WI38 (cell line): ENCODE measurements around the gene XPNPEP1.

Source experiments
- H3K4me3 ChIP-seq: 2 replicates; pipeline ENCODE4 v1.5.1; 2011; ENCODE audit warnings: low read depth, mild to moderate bottlenecking, control low read depth, low read length
- TF ChIP-seq, protein P1 (sequence below): IDR thresholded peaks from 2 replicates; pipeline ENCODE4 v1.5.1; 2012; ENCODE audit warnings: low read depth, mild to moderate bottlenecking, control low read depth, low read length

Gene XPNPEP1

DNA sequence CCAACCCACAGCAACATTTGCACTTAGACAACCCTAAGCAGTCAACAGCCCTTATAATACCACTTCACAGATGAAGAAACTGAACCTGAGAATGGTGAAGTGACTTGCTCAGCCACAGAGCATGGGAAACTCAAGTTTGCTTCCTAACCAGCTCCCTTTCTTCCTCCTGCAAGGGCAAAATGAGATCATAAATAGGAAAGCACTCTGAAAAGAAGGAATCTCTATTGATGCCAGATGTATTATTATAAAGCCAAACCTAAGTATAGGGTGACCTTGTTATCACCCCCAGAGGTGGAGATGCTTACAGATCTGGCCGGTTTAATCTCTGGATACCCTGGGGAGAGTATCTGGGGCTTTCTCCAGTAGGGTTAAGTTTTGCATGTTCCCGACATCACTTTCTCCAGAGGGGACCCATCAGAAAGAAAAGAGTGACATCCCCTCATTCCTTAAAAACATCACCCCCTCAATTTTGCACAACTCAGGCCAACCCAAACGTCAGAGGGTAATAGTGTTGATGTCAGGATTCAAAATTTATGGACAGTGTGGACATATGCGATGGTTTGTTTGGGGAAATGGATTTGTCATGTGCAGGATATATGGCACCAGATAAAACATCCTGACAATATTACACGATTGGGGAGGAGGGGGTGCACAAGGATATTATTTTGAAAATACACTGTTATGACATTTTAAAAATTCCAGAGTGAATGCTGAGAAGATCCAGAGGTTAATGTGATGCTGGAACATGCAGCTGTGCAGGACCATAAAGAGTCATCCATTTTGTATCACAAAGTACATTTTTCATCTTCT is 24.0 kb upstream of the XPNPEP1 start:
- no peak overlapping the region for H3K4me3 ChIP-seq
- TF ChIP-seq, protein P1, sequence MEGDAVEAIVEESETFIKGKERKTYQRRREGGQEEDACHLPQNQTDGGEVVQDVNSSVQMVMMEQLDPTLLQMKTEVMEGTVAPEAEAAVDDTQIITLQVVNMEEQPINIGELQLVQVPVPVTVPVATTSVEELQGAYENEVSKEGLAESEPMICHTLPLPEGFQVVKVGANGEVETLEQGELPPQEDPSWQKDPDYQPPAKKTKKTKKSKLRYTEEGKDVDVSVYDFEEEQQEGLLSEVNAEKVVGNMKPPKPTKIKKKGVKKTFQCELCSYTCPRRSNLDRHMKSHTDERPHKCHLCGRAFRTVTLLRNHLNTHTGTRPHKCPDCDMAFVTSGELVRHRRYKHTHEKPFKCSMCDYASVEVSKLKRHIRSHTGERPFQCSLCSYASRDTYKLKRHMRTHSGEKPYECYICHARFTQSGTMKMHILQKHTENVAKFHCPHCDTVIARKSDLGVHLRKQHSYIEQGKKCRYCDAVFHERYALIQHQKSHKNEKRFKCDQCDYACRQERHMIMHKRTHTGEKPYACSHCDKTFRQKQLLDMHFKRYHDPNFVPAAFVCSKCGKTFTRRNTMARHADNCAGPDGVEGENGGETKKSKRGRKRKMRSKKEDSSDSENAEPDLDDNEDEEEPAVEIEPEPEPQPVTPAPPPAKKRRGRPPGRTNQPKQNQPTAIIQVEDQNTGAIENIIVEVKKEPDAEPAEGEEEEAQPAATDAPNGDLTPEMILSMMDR, result no peak

DNA sequence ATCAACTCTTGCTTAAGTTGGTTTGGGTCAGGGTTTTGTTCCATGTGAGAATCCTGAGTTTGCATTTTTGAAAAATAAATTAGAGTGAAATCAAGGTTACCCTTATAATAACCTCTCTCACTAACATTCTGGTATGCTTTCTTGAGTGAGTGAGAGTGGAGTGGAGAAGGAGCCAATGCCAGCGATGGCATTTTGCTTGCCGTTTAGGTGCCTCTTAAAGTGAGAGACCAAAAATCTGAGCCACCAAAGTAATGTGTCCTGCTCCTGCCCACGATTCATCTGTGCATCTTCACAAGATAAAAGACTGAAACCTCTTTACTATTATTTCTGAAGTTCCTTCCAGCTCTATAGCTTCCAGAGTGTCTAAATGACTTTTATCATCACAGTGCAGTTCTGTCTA is 23.4 kb upstream of the XPNPEP1 start:
- H3K4me3 ChIP-seq, result no peak overlapping the region
- TF ChIP-seq, protein P1, result no peak

DNA sequence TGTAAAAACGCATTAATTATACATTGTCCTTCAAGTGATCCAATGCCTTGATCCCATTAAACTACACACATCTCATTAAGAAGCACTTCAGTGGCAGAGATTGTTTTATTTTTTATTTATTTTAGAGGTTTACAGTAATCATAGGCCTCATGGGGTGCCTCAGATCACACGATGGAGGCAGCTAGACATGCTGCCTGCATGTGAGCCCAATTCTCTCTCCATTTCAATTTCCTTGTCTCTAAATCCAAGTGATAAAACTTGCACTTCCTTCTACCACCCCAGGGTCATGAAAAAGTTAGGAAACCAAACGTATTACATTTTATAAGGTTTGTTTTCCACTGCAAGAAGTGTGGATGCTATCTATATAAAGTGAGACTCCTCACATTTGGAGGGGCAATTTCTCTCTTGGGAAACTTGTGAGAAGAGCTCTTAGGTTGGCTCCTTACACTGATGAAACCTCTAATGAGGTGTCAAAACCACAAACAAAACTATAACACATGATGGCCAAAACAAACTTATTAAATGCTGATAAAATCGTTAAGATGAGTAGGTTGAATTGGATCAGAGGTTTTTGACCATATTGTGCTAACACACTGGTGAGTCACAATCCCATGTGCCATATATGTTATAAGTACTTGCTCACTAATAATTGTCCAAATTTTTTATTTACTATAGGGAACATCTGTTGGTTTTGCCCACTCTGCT is 22.3 kb upstream of the XPNPEP1 start:
- TF ChIP-seq, protein P1, result no peak

DNA sequence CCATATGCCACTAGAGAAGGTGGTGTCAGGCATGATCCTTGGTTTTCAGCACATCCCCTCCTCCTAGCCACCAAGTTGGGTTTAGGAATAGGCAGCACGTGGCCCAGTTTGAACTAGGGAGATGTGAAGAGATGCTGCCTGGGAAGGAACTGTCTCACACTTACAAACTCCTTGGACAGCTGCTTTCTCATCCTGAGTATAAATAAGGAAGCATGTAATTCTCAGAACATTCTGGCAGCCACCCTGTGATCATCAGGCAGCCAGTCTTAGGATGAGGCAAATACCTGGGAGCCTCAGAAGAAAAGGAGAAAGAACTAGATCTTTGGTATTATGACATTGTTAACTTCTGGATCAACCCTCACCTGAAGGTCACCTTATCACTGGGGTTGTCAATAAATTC is 21.3 kb upstream of the XPNPEP1 start:
- TF ChIP-seq, protein P1, result no peak
- no peak overlapping the region for H3K4me3 ChIP-seq

More for the DNA sequence above, 22.3 kb upstream of the XPNPEP1 start:
- H3K4me3 ChIP-seq, result no peak overlapping the region

DNA sequence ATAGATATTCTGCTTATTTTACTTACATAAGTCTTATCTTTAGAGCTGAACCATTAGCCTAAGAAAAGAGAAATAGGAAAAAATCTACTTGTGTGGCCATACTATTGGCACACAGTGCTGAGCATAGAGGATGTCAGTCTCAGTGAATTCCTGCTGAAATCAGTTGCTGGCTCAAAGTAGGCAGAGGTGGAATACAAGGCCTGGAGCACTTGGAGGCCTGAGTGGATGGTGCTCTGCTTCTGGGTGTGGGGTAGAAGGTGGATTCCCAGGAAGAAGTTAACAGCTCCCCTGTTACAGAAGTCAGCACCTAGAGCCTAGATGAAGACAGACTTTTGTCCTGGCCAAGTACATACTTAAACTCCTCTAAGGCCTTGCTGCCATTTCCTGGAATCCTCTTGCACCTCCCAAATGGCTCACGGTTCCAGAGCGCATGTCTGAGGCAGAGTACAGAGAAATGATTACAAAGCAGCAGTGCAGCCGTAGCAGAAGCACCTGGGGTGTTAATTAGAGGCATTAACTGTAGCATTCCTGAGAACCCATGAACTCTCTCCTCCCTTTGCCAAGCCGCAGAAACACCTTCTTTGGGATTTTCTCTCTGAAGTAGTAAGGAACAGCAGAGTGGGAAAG is 18.0 kb upstream of the XPNPEP1 start:
- TF ChIP-seq, protein P1, result no peak
- no peak overlapping the region for H3K4me3 ChIP-seq

DNA sequence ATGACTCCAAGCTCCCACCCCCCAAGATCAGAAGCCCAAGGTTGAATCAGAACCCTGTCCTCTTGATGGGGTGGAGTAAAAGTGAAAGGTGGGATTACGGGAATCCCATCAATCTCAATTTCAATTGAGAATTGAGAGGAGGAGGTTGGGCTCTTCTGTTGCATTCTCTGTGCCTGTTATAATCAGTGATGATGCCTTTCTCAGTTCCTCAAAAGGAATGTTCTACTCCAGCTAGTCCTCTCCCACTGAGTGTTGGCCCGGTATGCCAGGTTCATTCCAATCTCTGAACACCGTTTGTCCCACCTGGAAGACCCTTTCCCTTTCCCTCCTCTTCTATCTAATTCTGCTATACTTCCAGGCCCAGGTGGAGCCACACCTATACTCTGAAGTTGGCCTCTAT is 17.2 kb upstream of the XPNPEP1 start:
- TF ChIP-seq, protein P1, result no peak
- H3K4me3 ChIP-seq, result no peak overlapping the region

DNA sequence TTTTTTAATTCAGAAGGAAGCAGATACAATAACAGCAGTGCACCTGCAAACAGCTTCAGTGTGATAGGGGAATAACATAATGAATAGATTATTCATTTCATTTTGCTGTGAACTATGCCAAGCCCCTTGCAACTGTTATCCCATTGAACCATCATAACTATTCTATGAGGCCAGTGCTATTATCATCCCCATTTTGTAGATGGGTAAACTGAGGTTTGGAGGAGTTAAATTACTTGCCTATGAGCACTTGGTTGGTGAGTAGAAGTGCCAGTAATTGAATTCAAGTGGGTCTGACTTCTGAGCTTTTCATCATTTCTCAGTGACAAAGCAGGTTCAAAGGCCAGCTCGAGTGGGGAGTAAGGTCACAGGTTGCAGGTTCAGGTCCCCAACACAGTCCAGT is 16.8 kb upstream of the XPNPEP1 start:
- H3K4me3 ChIP-seq, result no peak overlapping the region
- TF ChIP-seq, protein P1, result no peak
